ENCODE measurements around the gene PPP1R14B. TPM values are rescaled to one million over a fixed set of nuclear protein-coding genes. Genes with fewer than 3 reads are reported as not detected.
"Not testable (repeated sequence)": the region's sequence is repeated elsewhere in the genome, so short reads cannot be mapped to it uniquely, and the experiment has no call there.

Gene PPP1R14B
- total and polyA plus RNA-seq, 4 donors = 110 to 146 (median 137) TPM

DNA sequence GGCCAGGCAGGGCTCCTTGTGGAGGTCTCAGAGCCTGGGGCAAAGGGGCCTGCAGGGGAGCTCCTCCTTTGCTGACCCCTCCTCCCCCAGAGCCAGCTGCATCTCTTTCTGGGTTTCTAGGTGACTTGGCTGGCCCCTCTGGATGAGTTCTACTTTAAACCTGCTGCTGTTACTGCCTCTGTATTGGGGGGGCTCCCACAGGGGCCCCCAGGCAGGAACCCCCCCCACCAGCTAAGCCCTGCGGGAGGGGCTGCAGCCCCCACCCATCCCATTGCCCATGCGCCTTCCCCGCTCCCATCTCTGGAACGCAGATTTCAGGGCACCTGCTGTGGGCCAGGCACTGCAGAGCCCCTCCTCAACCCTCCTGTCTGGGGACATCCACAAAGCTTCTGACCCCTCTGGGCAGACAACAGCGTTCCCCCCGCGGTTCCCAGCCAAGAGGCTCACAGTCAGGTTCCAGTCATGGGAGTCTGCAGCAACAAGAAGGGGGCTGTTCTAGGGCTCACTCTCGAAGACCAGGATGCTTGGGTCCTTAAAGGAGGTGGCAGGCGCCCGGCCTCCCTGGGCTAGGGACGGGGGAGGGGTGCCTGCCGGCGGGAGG, 3.8 kb upstream of the PPP1R14B start:
- intact Hi-C loops (cut with DNase I) = loop anchor here in 1 of 2 donors (2.0 kb wide), 1 partner anchor 18 kb away; no protein-coding TSS in a partner anchor
- Histone ChIP-seq H3K4me1 (ENCODE audit: control insufficient read depth in 1 of 2, insufficient read depth in 2 of 2, low read length in 2 of 2) (no peaks in the 10 kb centered on the region), H3K27me3 (ENCODE audit: control insufficient read depth in 1 of 2, insufficient read depth in 2 of 2, low read length in 1 of 2) (no peaks in the 10 kb centered on the region), H3K36me3 (ENCODE audit: control insufficient read depth in 1 of 2, insufficient read depth in 2 of 2, low read length in 1 of 2) (no peaks in the 10 kb centered on the region), H3K27ac (ENCODE audit: low read depth in 1 of 2, low read length in 2 of 2) (no peak overlapping the region), H3K9me3 (ENCODE audit: control insufficient read depth, low read length) (no peaks in the 10 kb centered on the region), H3K4me3 (ENCODE audit: low read length in 2 of 2) (no peak overlapping the region)
- DNase-seq = peak in 1 of 2 donors; percentile 68
- no peak for ATAC-seq (ENCODE audit: low FRiP score)
- 20 to 24% methylated on average over 13 of the region's 13 CpGs for WGBS, 2 donors

DNA sequence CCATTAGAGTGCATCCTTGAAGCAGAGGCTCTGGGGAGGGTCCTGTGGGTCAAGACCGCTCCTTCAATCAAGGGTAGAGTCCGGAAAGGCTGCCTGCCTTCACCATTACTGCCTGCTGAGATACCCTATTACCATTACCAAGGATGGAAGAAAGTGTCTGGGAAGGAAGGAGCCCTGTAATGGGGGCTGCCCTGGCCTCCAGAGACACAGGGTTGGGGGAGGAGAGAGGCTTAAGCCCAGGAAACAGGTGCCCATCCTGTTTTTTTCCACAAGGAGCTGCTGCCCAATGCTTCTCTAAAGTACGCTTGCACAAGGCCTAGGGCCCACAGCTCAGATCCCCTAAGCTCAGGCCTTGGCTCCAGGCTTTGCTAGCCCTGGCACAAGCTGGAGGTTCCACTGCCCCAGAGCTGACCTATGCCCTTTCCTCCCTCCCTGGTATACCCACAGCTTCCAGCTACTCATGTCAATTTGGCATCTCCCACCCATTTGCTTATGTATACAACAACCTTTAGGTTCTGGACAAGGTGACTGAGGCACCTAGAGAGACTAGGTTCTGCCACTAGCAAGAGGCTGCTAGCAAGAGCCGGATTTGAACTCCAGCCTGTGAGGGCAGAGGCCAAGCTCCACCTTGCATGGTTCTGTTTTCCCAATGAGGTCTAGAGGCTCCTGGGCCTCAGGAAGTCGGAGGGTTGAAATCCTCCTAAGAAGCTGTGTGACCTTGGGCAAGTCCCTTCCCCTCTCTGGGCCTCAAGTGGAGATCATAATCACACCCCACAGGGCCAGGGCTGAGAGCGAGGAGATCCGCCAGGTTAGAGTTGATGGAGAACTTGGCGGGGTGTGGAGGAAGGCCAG, 3.0 kb upstream of the PPP1R14B start:
- DNase-seq = no peak

DNA sequence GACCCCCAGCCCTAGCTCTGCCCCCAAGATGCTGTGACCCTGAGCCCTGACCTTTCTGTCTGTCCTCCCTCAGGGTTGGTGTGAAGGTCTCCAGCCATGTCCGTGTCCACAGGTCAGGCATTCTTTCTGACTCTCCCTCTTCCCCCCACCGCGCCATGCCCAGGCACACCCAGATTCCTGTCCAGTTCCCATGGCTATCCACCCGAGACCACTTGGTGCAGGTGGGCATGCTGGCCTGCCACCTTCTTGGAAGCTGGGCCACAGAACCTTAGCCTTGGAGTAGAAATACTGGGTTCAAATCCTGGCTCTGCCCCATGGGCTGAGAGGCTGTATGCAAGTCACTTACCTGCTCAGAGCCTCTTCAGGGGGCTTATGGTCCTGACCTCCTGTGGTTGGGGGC, 2.3 kb upstream of the PPP1R14B start:
- DNase-seq = peak in 1 of 2 donors; percentile 72
- Histone ChIP-seq H3K4me3 (ENCODE audit: low read length in 2 of 2) (no peak overlapping the region), H3K9me3 (ENCODE audit: control insufficient read depth, low read length) (no peaks in the 10 kb centered on the region), H3K27me3 (ENCODE audit: control insufficient read depth in 1 of 2, insufficient read depth in 2 of 2, low read length in 1 of 2) (no peaks in the 10 kb centered on the region), H3K36me3 (ENCODE audit: control insufficient read depth in 1 of 2, insufficient read depth in 2 of 2, low read length in 1 of 2) (no peaks in the 10 kb centered on the region), H3K27ac (ENCODE audit: low read depth in 1 of 2, low read length in 2 of 2) (no peak overlapping the region), H3K4me1 (ENCODE audit: control insufficient read depth in 1 of 2, insufficient read depth in 2 of 2, low read length in 2 of 2) (no peaks in the 10 kb centered on the region)
- ATAC-seq (ENCODE audit: low FRiP score) = no peak
- 91 to 94% methylated on average over 4 of the region's 4 CpGs for WGBS, 2 donors
- intact Hi-C loops (cut with DNase I) = no loop called here

More for the DNA sequence above, 3.0 kb upstream of the PPP1R14B start:
- Histone ChIP-seq H3K27me3 (ENCODE audit: control insufficient read depth in 1 of 2, insufficient read depth in 2 of 2, low read length in 1 of 2) (no peaks in the 10 kb centered on the region), H3K9me3 (ENCODE audit: control insufficient read depth, low read length) (no peaks in the 10 kb centered on the region), H3K36me3 (ENCODE audit: control insufficient read depth in 1 of 2, insufficient read depth in 2 of 2, low read length in 1 of 2) (no peaks in the 10 kb centered on the region), H3K4me1 (ENCODE audit: control insufficient read depth in 1 of 2, insufficient read depth in 2 of 2, low read length in 2 of 2) (no peaks in the 10 kb centered on the region), H3K27ac (ENCODE audit: low read depth in 1 of 2, low read length in 2 of 2) (no peak overlapping the region), H3K4me3 (ENCODE audit: low read length in 2 of 2) (no peak overlapping the region)
- ATAC-seq (ENCODE audit: low FRiP score) = no peak
- intact Hi-C loops (cut with DNase I) = loop anchor here in 1 of 2 donors (2.0 kb wide), 1 partner anchor 19 kb away; no protein-coding TSS in a partner anchor
- 92 to 93% methylated on average over 8 of the region's 8 CpGs for WGBS, 2 donors

DNA sequence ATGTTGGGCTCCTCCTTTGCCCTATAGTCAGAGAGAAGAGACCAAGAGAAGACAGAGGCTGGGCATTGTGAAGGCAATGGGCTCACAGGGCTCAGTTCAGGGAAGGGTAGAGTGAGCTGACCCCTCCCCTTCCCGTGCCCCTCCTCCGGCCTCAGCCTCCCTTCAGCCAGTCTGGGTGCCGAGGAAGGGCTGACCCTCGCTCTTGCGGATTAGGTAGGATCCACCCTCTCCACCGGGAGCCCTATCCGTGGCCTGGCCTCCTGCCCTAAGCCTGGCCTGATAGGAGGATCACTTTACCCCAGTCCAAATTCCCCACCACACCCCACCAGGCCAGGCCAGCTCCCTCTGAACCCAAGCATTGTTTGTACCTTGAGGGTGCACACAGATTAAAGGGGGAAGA, 1.8 kb upstream of the PPP1R14B start:
- DNase-seq (no peak), ATAC-seq (ENCODE audit: low FRiP score) (no peak)
- 77 to 83% methylated on average over 7 of the region's 7 CpGs for WGBS, 2 donors
- Histone ChIP-seq H3K4me3 (ENCODE audit: low read length in 2 of 2) (no peak overlapping the region), H3K36me3 (ENCODE audit: control insufficient read depth in 1 of 2, insufficient read depth in 2 of 2, low read length in 1 of 2) (no peaks in the 10 kb centered on the region), H3K27ac (ENCODE audit: low read depth in 1 of 2, low read length in 2 of 2) (no peak overlapping the region), H3K4me1 (ENCODE audit: control insufficient read depth in 1 of 2, insufficient read depth in 2 of 2, low read length in 2 of 2) (no peaks in the 10 kb centered on the region), H3K27me3 (ENCODE audit: control insufficient read depth in 1 of 2, insufficient read depth in 2 of 2, low read length in 1 of 2) (no peaks in the 10 kb centered on the region), H3K9me3 (ENCODE audit: control insufficient read depth, low read length) (no peaks in the 10 kb centered on the region)
- intact Hi-C loops (cut with DNase I) = no loop called here

DNA sequence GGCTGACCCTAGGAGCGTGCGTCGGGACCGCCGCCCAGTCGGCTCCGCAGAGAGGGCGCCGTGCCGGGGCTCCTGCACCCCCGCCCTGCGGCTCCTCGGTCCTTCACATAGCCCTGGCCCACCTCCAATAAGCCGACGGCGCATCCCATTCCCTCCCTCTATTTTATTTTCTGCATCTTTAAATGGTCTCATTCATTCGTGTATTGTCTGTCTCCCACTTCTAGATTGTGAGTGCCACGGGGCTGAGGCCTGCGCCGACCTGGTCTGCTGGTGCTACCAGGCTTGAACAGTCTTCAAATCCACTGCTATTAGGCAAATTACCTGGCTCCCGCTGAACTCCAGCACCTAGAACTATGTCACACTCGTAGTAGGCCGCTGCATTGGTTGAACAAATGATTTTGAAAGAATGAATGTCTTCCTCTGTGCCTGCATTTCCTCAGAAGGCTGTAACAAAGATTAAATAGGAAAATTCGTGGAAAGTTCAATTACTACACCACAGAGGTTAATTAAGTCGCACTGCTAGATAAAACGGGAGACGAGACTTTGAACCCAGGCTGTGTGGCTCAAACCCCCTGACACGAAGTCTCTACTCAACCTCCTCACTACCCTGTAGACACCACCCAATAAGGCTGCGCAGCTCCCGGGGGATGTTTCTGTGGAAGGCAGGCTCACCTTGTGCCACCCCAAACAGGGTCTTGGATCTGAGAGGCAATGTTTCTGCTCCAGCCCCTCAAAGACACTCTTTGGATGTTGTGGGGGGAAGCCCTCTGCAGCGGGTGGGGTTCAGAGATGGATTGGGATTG, 1.2 kb upstream of the PPP1R14B start:
- intact Hi-C loops (cut with DNase I) = no loop called here
- no peak for ATAC-seq (ENCODE audit: low FRiP score)
- H3K36me3 ChIP-seq (ENCODE audit: control insufficient read depth in 1 of 2, insufficient read depth in 2 of 2, low read length in 1 of 2) = no peaks in the 10 kb centered on the region
- no peaks in the 10 kb centered on the region for H3K27me3 ChIP-seq (ENCODE audit: control insufficient read depth in 1 of 2, insufficient read depth in 2 of 2, low read length in 1 of 2)
- H3K9me3 ChIP-seq (ENCODE audit: control insufficient read depth, low read length) = no peaks in the 10 kb centered on the region
- WGBS, 2 donors = 33 to 34% methylated on average over 31 of the region's 31 CpGs
- H3K4me1 ChIP-seq (ENCODE audit: control insufficient read depth in 1 of 2, insufficient read depth in 2 of 2, low read length in 2 of 2) = no peaks in the 10 kb centered on the region
- DNase-seq = peak in 1 of 2 donors; percentile 62
- no peak overlapping the region for H3K27ac ChIP-seq (ENCODE audit: low read depth in 1 of 2, low read length in 2 of 2)
- peak overlapping the region in 1 of 2 donors; percentile 2 for H3K4me3 ChIP-seq (ENCODE audit: low read length in 2 of 2)

DNA sequence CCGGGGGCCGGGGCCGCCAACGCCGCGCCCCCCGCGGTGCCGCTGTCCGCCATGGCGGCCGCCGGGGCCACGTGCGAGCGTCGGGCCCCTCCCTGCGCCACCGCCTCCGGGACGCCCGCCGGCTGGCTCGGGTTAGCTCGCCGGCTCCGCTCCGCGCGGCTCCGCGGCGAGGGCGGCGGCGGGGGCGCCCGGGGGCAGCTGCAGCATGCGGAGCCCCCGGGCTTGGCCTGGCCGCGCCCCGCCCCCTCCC, 197 bp downstream of the PPP1R14B start:
- peak overlapping the region in 1 of 2 donors; percentile 68 for H3K4me3 ChIP-seq (ENCODE audit: low read length in 2 of 2)
- 0 to 3% methylated on average over 8 to 43 of the region's 43 CpGs for WGBS, 2 donors
- H3K36me3 ChIP-seq (ENCODE audit: control insufficient read depth in 1 of 2, insufficient read depth in 2 of 2, low read length in 1 of 2); H3K27ac ChIP-seq (ENCODE audit: low read depth in 1 of 2, low read length in 2 of 2); H3K9me3 ChIP-seq (ENCODE audit: control insufficient read depth, low read length); intact Hi-C loops (cut with DNase I); DNase-seq; H3K27me3 ChIP-seq (ENCODE audit: control insufficient read depth in 1 of 2, insufficient read depth in 2 of 2, low read length in 1 of 2); ATAC-seq (ENCODE audit: low FRiP score); H3K4me1 ChIP-seq (ENCODE audit: control insufficient read depth in 1 of 2, insufficient read depth in 2 of 2, low read length in 2 of 2): not testable (repeated sequence)

DNA sequence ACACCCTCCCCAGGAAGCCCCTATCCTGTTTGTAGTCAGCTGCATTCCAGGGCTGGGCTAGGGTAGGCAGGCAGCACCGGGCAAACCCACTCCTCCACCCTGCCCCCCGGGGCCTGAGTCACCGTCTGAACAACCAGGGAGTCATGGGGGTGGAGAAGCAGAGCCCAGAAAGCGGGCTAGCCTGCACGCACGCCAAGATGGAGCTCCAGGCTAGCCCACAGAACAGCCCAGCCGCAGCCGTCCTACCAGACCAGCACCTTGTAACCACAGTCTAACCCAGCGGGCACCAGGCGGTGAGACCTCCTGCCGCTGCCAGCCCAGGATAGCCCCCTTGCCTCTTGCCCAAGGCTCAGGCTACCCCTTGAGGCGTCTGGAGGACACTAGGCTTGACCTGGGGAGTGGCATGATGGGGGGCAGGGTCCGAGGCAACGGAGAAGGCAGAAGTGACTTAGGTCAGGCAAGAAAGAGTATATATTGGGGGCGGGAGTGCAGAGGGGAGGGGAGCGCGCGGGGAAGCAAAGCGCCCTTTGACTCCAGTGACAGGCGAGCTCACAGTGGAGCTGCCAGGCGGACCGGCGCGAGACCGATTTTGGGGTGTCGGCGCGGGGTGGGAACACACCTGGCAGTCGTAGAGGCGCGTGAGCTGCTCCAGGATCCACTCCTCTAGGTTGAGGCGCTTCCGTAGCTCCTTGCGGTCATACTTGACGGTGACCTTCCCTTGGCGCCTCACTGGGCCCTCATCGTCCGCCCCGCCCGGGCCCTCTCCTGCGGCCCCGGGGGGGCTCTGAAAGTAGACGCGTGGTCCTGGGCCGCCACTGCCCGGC, 734 bp downstream of the PPP1R14B start:
- Histone ChIP-seq H3K4me1 (ENCODE audit: control insufficient read depth in 1 of 2, insufficient read depth in 2 of 2, low read length in 2 of 2) (no peaks in the 10 kb centered on the region), H3K27ac (ENCODE audit: low read depth in 1 of 2, low read length in 2 of 2) (peak overlapping the region in 1 of 2 donors; percentile 12), H3K9me3 (ENCODE audit: control insufficient read depth, low read length) (no peaks in the 10 kb centered on the region), H3K4me3 (ENCODE audit: low read length in 2 of 2) (peak overlapping the region; percentile 1 to 68), H3K36me3 (ENCODE audit: control insufficient read depth in 1 of 2, insufficient read depth in 2 of 2, low read length in 1 of 2) (no peaks in the 10 kb centered on the region), H3K27me3 (ENCODE audit: control insufficient read depth in 1 of 2, insufficient read depth in 2 of 2, low read length in 1 of 2) (no peaks in the 10 kb centered on the region)
- intact Hi-C loops (cut with DNase I) = no loop called here
- WGBS, 2 donors = 1% methylated on average over 40 to 46 of the region's 46 CpGs
- peak; percentile 93 to 96 for DNase-seq
- no peak for ATAC-seq (ENCODE audit: low FRiP score)

DNA sequence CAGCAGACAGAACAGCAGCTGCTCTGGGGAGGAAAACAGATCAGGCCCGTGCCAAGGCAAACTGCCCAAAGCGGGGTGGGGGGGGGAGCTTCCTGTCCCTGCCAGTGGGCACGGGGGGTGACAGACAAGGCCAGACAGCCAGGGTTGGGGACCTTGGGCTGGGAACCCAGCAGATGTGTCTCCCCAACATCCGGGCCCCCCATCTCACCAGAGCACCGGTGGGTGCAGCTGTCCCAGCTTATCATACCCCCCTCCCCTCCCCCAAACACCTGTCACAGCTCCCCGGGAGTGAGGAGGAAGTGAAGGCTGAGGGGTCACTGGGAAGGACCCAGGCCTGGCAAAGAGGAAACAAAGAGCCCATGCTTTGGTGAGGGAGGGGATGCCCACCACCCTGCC, 1.3 kb downstream of the PPP1R14B start:
- no peaks in the 10 kb centered on the region for H3K36me3 ChIP-seq (ENCODE audit: control insufficient read depth in 1 of 2, insufficient read depth in 2 of 2, low read length in 1 of 2)
- ATAC-seq (ENCODE audit: low FRiP score) (no peak), DNase-seq (peak in 1 of 2 donors; percentile 89)
- H3K27me3 ChIP-seq (ENCODE audit: control insufficient read depth in 1 of 2, insufficient read depth in 2 of 2, low read length in 1 of 2) = no peaks in the 10 kb centered on the region
- WGBS, 2 donors = 0 to 3% methylated on average over 5 to 6 of the region's 6 CpGs
- no peaks in the 10 kb centered on the region for H3K4me1 ChIP-seq (ENCODE audit: control insufficient read depth in 1 of 2, insufficient read depth in 2 of 2, low read length in 2 of 2)
- H3K9me3 ChIP-seq (ENCODE audit: control insufficient read depth, low read length) = no peaks in the 10 kb centered on the region
- peak overlapping the region in 1 of 2 donors; percentile 13 for H3K27ac ChIP-seq (ENCODE audit: low read depth in 1 of 2, low read length in 2 of 2)
- H3K4me3 ChIP-seq (ENCODE audit: low read length in 2 of 2) = peak overlapping the region in 1 of 2 donors; percentile 68
- intact Hi-C loops (cut with DNase I) = no loop called here
